GM19023 (cell line): ENCODE data around the gene SPG11.
"Not testable (repeated sequence)": the region's sequence is repeated elsewhere in the genome, so short reads cannot be mapped to it uniquely, and the experiment has no call there.

Source experiments
- ATAC-seq: cut with Tn5 transposase; IDR thresholded peaks from one replicate; pipeline ENCODE4 v1.9.1; 2021; ENCODE audit warnings: mild to moderate bottlenecking, moderate library complexity; ENCODE audit not compliant: unreplicated experiment

SPG11 gene

DNA sequence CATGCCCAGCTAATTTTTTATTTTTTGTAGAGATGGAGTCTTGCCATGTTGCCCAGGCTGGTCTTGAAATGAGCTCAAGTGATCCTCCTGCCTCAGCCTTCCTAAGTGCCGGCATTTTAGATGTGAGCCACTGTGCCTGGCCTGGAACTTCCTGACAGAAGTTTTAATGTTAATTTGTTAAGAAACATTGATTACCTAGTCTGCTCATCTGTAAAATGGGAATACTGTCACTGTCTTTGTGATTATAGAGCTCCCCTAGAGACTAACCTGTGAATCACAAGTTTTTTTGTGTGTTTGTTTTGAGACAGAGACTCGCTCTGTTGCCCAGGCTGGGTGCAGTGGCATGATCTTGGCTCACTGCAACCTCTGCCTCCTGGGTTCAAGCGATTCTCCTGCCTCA lies 130.8 kb downstream of the SPG11 start:
- ATAC-seq, result no peak

DNA sequence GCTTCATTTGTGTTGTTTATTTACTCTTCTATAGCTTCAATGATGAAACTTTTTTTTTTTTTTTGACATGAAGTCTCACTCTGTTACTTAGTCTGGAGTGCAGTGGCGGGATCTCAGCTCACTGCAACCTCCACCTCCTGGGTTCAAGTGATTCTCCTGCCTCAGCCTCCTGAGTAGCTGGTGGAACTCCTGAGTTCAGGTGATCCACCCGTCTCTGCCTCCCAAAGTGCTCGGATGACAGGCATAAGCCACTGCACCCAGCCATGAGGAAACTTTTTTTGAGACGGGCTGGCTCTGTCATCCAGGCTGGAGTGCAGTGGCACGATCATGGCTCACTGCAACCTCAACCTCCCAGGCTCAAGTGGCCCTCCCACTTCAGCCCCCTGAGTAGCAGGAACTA lies 131.2 kb downstream of the SPG11 start:
- ATAC-seq, result not testable (repeated sequence)

DNA sequence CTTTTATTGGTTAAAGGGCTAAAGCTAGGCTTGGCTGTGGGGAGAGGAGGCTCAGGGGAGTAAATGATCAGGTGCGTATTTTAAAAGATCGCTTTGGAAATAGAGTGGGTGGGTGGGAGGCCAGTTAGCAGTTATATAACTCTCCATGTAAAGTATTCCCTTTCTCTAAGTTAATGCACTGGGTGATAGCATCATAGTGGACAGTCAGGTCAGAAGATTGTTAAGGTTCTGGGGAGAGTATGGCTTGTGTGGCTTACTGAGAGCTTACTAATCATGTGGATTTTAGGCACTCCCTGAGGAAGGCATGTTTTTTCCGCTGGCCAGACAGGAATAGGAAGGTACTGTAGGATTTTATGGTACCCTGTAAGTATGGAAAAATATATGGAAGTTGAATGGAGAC lies 132.8 kb downstream of the SPG11 start:
- no peak for ATAC-seq

DNA sequence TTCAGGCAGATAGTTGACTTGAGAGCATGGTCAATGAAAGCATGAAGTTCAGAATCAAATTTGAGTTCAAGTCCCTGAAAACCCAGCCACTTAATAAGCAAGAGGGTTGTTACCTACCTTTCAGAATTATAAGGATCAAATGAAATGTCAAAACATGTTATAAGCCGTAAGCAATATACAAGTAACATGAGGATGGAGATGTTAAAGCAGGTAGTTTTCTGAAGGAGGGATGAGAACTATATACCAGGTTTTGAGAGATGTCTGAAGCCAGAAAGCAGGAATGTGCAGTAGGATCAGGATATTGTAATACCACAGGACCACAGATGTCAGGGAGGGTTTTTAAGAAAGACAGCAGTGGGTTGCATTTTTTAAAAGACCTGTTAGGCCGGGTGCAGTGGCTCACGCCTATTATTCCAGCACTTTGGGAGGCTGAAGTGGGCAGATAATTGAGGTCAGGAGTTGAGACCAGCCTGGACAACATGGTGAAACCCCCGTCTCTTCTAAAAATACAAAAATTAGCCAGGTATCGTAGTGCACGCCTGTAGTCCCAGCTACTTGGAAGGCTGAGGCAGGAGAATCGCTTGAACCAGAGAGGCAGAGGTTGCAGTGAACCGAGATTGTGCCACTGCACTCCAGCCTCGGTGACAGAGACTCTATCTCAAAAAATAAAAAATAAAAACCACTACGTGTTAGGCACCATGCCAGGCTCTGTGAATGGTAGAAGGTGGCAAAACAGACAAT lies 133.4 kb downstream of the SPG11 start:
- no peak for ATAC-seq

DNA sequence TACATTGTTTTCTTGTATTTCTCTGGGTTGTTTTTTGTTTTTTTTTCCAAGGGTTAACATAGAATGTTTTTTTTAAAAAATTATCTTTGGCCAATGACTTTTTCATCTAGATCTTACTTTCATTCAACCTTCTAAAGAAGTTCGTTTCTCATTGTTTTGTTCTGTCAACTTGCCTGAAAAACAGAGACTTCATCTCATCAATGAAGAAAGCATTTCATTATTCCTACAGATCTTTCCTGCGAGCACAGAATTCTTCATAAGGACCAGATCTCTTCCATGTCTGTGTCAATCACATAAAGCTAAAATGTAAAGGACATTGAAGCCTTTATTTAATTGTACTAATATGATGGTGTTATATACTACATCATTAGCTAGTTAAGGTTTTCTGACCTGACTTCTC lies 136.2 kb downstream of the SPG11 start:
- no peak for ATAC-seq

DNA sequence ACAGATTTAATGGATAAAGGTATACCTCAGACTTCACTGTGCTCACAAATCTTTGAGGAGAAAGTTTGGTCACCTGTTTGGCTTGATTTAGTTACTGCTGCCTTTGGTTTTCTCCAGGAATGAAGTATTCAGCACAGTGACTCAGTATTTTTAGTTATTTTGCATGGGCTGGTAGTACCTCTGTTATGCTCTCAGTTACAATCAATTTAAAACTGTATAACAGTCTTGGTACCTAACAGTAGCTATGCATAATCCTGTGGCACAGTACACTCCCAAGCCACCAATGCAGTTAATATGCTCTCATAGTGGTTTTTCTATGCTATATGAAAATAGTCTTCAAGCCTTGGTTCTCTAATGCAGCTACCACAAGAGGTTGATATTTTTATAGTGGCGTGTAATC lies 138.4 kb downstream of the SPG11 start:
- no peak for ATAC-seq

DNA sequence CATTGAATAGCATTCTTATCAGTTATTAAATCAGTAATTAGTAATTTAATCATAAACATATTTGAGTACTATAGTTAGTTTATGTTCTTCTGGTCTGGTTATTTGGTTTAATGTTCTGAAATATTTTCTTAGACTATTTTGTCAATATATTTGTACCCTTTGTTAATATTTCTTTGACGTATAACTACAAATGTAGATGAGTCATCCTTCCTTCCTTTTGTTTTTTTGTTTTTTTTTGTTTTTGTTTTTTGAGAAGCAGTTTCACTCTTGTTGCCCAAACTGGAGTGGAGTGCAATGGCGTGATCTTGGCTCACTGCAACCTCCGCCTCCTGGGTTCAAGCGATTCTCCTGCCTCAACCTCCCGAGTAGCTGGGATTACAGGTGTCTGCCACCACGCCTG lies 143.9 kb downstream of the SPG11 start:
- no peak for ATAC-seq

DNA sequence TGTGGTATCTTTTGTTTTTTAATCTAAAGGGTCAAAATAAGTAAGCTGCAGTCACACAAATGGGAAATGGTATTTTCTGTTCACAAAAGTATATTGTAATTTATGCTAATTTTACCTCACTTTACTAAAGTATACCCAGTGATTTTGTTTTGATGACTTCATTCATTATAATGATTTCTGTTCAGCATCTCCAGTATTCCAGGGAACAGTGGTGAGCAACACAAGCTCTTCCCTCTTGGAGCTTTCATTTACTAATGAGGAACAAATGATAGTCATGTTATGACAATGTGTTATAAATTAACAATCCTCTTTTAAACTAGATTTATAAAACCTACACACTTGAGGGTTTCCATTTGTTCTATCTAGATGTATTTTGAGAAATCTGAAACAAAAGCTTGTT lies 147.0 kb downstream of the SPG11 start:
- ATAC-seq, result no peak
